DMS153 treated with DMSO at 0.1 percent for 48 hours (cell line): ENCODE results near the gene USP53.
"Not testable (repeated sequence)": the region's sequence is repeated elsewhere in the genome, so short reads cannot be mapped to it uniquely, and the experiment has no call there.

ENCODE experiments used
- DNase-seq: peaks from one replicate; lab custom pipeline; 2025; ENCODE audit not compliant: unreplicated experiment; lab: John Stamatoyannopoulos, UW

The USP53 gene

DNA sequence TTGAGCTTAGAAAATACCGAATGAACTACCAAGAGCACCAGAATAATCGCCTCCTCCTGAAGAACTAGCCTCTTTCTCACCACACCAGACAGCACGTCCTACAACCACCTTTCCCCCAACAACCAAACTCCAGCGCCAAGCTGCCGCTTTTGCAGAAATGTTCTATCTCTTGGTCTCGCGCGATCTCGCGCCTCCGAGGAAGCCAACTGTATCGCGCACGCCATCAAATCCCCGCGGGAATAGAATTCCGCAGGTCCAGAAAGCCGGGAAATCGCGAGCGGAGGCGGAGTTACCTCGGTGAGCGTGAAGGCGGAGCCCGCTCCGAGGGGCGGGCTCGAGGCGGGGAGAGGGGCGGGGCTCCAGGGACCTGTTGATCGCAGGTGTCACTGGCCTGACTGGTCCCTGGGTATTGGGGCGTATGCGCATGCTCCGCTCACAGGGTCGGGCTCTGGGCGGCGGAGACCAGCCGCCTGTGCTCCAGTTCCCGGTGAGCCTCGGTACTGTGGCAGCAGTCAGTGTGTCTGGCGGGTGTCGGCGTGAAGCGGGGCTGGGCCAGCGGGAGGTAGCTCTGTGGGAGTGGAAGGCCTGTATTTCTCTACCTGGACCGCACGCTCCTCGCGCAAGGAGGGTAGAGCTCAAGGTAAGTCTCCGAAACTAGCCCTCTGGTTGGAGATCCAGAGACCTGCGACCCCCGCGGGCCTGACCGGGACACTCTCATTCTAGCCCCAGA, at the start of gene USP53:
Gene USP53, plus strand, starts transcription at position 480 of the 730 bp plus-strand sequence. CDS start 27,047 bp downstream, outside the sequence.
- DNase-seq, result peak; percentile 96

DNA sequence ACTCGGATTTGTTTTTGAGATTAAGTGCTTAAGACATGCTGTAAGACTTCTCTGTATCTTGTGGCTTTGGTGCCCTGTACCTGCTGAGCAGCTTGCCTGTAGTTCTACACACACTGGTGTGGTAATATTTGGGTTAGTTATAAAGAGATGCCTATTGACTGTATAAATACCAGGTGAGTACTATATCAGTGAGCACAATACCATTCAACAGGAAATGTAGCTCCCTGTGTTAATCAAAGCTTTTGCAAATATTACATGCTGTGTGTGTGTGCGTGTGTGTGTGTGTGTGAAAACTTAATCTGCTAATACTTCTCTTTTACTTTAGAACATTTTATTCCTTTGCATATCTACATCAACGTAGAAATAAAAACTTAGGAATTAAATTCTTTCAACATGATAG, 46.7 kb upstream of the USP53 start:
- no peak for DNase-seq

DNA sequence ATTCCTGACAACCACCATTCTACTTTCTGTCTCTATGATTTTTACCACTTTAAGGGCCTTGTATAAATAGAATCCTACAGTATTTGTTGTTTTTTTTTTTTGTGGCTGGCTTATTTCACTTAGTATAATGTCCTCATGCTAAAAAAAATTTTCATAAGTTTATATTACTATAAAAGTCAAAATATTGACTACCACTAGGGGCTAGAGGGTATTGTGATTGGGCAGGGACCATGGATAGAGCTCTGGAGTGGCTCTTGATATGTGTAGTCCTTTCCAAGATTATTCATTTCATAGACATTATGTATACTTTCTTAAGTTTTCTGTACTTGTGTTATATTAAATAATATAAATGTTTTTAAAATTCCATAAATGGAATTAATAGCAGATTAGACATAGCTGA, 42.3 kb upstream of the USP53 start:
- DNase-seq, result no peak

DNA sequence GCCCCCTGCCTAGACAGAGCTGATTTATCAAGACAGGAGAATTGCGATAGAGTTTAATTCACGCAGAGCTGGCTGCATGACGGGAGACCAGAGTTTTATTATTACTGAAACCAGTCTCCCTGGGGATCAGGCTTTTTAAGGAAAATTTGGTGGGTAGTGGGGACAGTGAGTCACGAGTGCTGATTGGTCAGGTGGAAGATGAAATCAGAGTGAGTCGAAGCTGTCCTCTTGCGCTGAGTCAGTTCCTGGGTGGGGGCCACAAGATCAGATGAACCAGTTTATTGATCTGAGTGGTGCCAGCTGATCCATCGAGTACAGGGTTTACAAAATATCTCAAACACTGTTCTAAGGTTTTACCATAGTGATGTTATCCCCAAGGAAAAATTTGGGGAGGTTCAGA, 40.3 kb upstream of the USP53 start:
- no peak for DNase-seq

DNA sequence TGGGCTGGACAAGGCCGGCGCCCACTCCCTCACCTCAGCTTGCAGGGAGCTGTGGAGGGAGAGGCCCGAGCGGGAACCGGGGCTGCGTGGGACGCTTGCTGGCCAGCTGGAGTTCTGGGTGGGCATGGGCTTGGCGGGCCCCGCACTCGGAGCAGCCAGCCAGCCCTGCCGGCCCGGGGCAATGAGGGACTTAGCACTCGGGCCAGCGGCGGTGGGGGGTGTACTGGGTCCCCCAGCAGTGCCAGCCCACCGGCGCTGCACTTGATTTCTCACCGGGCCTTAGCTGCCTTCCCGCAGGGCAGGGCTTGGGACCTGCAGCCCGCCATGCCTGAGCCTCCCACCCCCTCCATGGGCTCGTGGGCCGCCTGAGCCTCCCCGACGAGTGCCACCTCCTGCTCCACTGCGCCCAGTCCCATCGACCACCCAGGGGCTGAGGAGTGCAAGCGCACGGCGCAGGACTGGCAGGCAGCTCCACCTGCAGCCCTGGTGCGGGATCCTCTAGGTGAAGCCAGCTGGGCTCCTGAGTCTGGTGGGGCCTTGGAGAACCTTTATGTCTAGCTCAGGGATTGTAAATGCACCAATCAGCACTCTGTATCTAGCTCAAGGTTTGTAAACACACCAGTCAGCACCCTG, 38.7 kb upstream of the USP53 start:
- not testable (repeated sequence) for DNase-seq

DNA sequence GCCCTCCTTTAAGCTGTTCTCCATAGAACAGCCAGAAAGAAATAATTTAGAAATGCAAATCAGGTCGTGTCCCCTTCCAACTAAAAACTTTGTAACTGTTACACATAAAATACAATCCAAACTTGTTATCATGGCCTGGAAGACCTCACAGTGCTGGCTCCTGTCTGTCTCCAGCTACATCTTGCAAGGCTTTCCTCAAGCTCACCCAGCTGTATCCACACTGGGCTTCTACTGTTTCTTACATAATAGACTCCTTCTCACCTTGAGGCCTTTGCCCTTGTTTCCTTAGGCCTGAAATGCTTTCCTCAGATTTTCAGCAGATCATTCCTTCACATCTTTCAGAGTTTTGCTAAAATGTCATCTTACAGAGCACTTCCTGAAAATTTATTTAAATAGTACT, 33.5 kb upstream of the USP53 start:
- no peak for DNase-seq

DNA sequence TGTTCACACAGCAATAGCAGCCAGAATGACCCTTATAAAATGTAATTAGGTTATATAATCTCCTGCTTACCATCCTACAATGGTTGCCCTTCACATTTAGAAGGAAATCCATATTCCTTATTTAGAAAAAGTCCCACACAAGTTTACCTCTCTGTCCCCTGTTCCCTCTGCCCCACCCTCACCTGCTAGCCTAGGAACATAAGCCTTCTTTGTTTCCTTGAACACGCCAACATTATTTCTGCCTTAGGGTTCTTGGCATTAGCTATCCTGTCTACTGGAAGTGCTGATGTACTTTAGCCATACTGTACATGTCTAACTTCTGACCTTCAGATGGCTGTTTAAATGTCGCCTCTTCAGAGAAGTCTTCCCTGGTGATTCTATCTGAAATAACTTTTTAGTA, 28.4 kb upstream of the USP53 start:
- DNase-seq, result no peak

DNA sequence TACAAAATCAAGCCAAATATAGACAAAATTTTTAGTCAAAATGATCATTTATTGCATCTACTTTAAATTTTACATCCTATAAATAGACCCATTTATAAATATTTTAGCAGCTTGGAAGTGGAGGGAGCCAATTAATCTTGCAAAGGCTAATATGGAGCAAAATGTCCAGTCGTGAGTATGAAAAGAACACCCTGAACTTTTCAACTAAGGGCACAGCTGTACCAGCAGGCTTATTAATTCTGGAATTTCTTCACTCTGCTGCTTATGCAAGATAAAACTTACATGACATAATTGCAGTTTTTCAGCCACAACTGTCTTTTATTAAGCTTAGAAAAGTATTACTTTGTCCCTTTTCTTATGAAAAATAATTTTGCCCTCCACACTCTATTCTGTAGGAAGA, 22.9 kb upstream of the USP53 start:
- no peak for DNase-seq

DNA sequence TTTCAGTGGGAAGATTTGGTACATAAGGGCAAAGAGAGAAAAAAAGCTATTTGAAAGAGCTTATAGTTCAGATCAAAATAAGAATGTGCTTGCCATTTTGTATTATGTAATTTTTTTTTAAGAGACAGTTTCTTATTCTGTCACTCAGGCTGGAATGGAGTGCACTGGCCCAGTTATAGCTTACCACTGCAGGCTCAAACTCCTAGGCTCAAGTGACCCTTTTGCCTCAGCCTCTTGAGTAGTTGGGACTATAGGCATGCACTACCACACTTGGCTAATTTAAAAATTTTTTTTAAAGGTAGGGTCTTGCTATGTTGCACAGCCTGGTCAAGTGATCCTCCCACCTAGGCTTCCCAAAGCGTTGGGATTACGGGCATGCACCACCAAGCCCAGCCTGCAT, 22.2 kb upstream of the USP53 start:
- no peak for DNase-seq

DNA sequence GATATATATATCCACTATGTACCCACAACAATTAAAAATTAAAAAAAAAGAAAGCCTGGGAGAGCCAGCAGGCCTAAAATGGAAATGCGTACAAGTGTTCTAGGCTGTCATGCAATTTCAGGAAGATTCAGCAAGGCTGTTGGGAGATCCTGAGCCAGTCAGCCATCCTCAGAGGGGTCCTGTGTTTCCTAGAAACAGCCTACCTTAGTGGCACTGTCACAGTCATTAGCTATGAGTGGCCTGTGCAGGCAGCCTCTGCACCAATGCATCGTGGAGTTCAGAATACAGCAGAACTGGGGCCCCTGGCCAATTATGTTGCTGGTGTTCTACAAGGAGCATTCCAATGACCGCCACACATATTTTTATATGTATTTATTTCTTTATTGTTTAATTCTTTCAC, 21.0 kb upstream of the USP53 start:
- DNase-seq, result no peak

DNA sequence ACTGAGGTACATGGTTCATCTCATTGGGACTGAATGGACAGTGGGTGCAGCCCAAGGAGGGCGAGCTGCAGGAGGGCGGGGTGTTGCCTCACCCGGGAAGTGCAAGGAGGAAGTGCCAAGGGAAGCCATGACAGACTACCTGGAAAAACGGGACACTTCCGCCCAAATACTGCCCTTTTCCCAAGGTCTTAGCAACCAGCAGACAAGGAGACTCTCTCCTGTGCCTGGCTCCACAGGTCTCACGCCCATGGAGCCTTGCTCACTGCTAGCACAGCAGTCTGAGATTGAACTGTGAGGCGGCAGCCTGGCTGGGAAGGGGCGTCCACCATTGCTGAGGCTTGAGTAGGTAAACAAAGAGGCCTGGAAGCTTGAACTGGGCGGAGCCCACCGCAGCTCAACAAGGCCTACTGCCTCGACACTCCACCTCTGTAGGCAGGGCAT, 14.7 kb upstream of the USP53 start:
- DNase-seq, result no peak

DNA sequence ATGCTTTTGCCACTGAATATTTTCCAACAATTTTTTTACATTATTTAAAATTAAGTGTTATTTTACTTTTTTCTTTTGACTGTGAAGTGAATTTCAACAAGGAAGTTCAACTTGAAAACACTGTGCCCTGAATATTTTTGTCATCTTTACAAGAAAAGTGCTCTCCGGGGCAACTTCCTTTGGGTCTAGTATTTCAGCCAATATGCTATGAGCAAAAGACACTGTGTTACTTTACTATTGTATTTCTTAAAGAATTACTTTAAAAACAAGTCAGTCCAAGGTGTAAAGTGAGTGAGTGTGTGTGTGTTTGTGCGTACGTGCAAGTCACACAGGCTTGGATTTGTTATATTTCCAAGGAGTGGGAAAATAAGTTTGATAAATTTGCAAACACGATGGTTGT, 7.6 kb upstream of the USP53 start:
- DNase-seq, result no peak

DNA sequence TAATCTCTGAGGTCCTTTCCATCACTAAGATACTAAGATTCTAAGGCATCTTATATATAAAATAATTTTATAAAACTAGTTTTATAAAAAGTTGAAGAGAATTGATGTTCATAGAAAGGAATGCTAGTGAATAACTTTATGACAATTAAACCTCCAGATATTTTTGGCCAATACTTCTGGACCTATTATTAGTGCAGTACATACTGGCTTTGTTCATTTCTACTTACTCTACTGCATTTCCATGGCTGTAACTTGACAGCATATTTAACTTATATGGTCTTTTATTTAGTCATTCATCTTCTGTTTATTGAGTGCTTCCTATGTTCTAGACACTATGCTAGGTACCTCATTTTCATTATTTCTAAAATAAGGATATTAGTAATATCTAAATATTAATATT, 6.8 kb upstream of the USP53 start:
- DNase-seq, result no peak

DNA sequence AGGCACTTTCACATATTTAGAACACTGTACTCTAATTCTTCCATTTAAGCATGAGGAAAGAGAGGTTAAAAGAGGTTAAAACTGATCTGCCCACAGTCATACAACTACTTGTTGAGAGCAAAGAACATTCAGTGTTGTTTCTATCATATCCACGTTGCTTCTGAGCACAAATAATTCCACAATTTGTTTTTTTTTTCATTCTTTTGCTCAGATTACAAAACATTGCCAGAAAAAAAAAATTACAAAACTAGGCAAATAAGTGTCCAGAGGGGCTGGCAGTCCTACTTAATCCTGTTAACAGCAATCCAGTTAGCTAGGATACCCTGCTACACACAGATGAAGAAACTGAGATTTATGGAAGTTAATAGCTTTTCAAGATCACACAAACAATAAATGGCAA, 6.3 kb upstream of the USP53 start:
- DNase-seq, result no peak

DNA sequence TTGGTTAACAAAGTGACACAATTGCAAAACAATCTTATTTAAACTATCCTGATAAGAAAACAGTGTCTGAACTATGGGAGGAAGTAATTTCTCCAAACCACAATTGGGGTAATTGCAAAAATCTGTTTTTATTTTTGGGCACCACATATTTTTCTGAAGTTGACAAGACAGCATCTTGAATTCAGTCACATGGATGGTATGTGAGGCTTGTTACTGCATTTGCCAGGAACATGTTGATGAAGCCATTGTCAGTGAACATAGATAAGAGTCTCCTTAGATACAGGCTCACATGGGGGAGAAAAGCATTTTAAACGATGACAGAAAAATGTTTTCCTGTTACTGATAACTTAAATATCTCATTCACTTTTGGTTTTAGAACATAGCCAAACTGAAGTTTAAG, 5.5 kb upstream of the USP53 start:
- no peak for DNase-seq

DNA sequence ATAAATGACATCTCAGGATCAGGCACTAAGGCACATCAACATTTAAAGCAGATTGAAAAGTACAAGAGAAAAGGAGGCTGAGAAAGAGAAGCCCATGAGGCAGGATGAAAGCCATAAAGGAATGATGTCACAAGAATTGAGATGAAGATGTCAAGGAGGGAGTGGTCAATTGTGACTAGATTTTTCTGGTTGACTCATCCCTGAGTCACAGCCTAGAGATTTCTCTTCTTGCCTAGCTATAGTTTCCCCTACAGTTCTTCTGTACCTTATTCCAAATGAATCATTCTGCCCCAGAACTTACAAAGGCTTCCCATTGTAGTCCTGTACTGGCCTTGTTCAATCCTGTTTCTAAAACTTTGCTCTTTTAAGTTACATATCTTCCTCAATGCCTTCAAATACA, 3.4 kb upstream of the USP53 start:
- DNase-seq, result no peak

DNA sequence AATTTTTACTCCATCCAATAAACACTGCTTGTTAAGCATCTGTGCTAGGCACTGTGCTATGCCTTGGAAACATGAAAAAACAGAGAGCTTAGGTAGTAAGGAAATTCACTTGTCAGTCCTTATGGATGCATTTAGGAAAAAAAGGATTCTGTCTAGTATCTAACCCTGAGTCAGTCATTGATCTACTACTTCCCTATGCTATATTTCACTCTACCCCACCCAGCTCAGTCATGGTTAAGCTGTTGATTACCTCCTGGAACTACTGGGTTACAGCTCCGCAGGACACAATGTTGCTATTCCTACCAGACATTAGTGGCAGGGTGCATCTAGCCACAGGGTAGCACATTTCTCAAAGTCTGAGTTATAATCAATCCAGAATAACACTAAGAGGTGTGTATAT, 2.9 kb upstream of the USP53 start:
- no peak for DNase-seq

DNA sequence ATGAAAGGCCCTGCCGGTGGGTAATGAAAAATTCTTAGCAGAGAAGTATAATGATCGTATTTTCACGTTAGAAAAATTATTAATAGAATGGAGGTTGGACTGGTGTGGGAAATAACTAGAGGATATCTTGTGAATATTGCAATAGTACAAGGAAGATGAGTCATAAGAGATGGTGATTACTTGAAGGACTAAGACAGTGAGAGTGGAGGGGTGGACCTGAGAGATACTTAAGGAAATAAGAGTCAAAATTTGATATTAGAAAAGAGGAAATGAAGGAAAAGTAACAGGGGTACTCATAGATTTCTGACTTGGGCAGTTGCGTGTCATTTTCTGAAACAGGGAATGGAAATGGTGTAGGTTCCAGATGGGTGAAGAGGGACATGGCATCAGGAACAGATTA, 1.7 kb upstream of the USP53 start:
- no peak for DNase-seq

DNA sequence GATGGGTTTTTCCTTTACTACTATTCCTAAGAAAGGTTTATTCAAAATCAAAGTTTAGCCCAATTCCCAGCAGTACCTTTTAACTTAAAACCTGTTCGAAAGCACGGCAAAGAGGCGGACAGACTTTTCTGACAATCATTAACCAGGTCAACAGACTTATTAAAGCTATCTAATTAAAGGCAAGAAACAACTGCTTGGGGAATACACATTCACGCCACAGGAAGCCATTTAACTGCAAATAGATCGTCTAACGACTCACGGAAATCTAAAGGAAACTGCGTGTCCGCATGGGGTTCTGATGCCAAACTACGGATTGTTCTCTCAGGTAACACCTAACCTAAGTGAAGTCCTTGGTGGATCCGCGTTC, 663 bp upstream of the USP53 start:
- no peak for DNase-seq

DNA sequence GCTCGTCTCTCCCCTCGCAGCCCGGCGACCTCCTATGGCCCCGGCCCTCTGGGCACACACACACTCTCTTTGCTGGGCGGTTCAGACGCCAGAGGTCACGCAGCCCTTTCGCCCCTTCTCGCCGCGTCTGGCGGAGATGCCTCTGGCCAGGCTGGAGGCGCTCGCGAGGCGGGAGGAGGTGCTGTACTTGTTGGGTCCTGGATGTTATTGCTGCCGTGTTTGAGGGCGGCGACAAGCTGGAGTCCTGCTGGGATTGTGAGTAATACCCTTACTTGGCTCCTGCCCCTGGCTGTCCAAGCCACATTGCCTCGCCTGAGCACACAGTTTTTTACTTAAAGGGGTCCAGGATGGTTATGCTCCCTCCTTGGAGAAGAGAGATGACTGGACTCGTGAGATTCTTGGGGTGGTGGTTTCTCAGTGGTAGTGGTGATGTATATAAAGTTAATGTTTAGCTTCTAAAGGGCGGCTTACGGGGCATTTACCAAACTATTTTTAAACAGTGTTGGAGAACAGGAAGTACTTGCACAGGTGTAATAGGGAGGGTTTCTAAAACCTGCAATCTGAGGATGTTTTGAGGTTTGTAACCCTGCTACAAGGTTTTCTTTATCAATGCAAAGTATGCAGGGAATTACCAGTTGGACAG, 572 bp downstream of the USP53 start:
- DNase-seq, result peak; percentile 66

DNA sequence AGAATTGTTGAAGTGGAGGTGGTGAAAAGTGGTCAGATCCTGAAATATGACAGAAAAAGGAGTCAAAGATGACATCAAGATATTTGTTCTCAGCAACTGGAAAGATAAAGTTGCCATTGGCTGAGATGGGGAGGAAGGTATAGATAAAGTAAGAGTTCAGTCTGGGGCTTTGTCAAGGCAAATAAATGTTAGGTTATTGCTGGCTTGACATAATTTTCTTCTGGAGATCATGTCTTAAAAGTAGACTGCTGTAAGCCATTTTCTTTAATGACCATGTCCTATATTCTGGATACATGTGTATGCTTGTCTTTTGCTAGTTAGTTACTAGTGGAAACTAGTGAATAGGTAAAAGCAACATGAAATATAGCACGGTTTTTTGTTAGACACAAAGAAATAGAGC, 5.6 kb downstream of the USP53 start:
- no peak for DNase-seq

DNA sequence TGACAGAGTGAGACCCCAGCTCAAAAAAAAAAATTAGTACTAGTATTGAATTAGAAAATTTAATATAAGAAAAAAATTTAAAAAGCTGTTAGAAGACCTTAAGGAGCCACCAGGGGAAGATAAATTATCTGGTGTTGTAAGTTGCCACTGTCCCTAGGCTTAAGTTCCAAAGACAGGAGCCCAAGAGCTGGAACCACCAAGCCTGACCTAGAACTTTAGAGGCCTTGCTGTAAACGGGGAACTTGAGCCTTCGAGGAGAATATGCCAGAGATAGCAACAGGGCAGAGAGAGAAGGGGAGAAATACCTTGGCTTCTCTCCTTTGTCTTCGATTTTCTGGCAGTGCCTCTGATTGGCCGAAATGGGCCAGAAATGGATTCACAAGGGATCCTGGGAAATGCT, 8.9 kb downstream of the USP53 start:
- DNase-seq, result no peak

DNA sequence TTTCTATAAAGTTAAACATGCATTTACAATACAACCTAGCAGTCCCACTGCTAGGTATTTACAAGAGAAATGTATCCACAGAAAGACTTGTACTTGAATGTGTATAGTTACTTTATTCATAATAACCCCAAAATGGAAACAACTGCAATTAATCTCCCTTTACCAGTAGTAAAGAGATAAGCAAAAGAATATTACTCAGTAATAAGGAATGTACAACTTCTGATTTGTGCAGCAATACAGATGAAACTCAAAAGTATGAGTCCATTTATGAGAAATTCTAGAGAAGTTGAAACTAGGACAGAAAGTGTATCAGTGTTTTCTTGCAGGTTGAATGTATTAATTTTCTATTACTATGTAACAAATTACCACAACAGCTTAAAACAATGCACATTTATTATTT, 15.2 kb downstream of the USP53 start:
- no peak for DNase-seq
